Nucleus accumbens (tissue), 56 donors: ENCODE measurements around the gene TSPAN33.

Experiments
- DNase-seq, 56 donors: peaks; one replicate each; lab custom pipeline; 2025; lab: John Stamatoyannopoulos, UW

The TSPAN33 gene

DNA sequence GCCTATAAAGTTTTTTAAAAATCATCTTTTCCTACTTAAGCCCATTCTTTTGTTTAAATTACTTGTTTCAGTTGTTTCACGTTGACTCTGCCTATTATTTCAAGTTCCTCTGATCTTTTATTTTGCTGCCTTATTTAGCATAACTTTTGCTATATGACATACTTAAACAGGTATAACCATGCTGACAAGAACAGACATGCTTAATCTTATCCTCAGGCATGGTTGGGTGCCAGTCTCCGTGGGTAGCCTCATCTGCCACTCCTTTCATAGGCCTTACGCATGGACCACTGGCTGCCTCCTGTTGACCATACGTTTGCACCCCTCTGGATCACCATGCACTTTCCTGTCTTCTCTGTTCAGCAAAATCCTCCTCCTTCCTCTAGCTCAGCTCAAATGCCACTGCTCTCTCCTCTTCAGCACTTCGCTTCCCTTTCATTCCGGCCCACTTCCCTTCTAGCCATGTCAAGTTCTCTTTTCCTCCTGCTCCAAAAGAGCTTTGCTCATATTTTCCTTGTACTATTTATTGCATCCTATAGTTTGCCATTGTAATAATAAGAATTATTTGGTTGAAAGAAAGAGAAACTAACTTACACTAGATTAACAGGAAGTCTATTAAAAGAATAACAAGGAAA is 10.0 kb upstream of the TSPAN33 start:
- no peak for DNase-seq

- DNase-seq: no peak
These were observed 7.4 kb upstream of the TSPAN33 start for GRCh38 chr7:129136887-129137642.

DNA sequence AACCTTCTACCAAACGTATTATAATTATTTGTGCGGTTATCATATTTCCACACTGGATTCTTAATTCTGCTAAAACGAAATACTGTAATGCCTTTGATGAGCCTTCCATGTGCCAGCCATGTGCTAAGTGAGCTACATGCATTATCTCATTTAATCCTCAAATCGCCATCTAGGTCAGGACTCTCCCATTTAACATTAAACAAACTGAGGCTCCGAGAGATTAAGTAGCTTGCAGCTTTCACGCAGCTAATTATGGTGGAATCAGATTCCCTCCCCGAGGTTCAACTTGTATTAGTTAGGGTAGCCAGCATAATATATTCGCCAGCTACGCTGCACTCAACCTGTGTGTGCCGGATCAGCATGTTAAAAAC is 798 bp upstream of the TSPAN33 start:
- no peak for DNase-seq

DNA sequence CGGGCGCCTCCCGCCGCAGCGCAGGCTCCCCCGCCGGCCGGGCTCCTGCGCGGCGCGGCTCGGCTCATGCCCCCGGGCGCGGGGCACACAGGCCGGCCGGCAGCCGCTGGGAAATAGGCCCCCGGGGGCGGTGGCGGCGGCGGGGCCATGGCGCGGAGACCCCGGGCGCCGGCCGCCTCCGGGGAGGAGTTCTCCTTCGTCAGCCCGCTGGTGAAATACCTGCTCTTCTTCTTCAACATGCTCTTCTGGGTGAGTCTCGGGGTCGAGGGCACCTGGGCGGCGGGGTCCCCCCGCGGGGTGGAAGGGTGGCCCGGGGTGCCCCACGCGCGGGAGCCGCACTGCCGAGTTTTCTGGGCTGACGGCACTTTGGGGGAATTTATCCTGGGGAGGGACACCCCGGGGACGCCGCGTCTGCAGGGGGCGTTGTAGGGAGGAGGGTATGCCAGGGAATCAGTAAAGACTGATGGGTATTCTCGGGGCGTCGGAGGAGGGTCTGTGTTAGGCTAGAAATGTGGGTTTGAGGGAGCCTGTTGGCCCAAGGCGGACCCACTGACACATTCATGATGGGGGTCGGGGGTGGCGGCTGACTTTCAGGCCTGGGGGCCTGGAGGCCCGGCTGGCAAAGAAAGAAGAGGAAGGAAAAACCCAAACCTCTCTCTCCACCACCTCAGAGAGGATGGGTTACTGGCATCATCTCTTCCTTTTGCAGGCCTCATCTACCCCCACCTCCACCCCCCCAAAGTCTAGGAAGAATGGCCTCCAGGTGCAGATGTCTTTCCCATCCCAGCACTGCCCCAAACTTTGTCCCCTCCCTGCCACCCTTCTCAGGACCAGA is 544 bp downstream of the TSPAN33 start:
- peak in 2 of 56 donors; percentile 26 to 43 for DNase-seq

DNA sequence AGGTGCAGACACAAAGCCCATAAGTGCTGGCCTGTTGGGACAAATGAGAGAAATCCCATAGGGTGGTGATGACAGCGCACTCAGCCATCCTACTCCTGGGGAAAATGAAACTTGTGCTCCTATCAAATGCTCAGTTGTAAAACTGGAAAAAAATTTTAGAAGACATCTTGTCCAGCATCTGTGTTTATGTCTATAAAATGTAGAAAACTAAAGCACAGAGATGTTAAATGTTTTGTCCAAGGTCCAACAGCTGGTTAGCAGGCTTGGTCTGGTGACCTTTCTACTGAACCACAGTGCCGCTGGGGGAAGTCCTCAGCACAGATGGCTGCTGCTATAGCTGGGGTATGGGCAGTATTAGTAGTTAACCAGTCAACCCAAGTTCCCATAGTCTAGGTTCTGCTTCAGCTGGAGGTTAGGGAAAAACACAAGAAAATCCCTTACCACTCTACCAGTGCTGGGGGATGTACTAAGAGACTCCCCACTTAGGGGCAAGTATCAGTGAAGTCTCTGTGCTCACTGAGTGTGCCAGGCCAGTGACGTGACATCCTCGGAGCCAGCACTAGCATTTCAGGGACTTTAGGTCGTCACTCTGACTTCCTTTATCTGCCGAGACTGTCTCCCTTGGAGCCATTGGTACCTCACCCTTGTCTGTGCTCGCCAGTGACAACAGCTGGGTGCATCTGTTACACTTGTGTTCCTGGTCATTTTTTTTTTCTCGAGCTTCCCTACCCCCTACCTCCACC is 1.9 kb downstream of the TSPAN33 start:
- no peak for DNase-seq

DNA sequence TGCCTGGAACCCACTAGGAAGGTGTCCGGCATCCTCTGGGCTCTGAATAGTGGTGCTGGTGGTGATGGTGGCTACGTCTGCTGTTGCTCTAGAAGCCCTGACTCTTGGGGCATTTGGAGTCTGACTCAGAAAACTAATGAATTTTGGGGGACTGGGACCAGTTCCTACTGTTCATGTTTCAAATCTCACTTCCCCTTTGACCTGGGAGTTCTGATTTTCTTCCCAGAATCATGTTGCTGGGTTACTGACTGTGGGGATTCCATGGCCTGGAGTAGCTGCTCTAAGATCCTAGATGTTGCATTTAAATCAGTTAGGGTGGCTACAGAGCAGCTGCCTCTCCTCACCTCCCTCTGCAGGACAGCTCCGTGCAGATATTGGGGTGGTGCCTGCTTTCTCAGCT is 3.2 kb downstream of the TSPAN33 start:
- DNase-seq: no peak

DNA sequence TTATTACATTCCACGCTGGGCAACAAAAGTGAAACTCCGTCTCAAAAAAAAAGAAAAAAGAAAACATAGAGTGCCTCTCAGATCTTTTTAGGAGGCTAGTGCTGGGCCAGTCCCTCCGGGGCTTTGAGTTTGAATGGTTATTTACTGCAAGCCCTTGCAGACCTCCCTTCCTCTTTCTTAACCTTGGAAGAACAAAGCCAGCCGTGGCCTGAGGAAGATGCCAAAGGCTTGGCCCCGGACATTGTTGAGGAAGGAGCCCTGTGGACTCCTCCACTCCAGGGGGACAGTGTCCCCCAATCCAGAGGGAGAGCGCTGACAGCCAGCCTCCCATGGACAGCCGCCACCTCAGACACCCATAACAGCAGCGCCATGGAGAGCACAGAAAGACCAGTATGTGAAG is 5.0 kb downstream of the TSPAN33 start:
- DNase-seq: no peak

DNA sequence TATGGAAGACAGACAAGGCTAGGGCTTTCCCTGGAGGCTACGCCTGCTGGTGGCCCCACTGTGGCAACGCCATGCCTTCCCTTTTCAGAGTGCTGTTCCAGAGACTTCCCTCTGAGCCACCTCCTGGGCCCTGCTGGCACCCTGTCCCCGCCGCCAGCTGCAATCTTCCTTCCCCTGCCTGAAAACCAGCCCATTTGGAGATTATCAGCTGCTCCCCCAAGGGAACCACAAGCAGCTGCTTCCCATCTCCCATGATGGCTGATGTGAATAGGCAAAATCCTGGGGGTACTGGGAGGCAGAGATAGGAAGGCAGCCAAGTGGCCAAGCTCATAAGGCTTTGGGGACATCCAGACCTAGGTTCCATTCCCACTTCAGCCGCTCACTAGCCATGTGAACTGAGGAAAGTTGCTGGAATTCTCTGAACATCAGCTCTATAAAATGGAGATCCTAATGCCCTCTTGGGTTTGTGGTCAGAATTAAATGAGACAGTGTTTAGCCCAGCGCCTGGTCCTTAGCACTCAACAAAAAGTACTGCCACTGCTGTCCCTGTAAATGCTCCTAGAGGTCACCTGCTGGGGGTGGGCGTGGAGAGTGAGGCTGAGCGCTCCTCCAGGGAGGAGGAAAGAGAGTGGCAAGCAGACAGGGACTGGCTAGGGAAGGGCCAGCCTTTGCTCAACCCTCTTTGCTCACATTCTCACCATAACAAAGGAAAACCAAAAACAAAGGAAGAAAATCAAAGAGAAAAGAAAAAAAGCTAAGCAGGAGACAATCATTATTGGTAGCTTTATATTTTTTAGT is 5.9 kb downstream of the TSPAN33 start:
- no peak for DNase-seq

DNA sequence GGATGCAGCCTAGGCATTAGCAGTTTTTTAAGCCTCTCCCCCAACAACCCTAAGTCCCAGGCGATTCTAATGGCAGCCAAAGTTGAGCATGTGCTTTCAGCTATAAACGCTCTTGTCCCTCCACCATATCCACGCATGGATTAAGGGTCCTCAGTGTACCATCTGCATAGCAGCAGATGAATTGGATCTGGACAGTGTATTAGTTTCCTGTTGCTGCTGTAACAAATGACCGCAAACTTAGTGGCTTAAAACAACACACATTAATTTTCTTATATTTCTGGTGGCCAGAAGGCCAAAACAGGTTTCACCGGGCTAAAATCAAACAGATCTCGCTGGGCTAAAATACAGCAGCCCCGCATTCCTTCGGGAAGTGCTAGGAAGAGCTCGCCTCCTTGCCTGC is 13.1 kb downstream of the TSPAN33 start:
- no peak for DNase-seq

- no peak for DNase-seq
These were observed 15.0 kb downstream of the TSPAN33 start for GRCh38 chr7:129159539-129159938.

DNA sequence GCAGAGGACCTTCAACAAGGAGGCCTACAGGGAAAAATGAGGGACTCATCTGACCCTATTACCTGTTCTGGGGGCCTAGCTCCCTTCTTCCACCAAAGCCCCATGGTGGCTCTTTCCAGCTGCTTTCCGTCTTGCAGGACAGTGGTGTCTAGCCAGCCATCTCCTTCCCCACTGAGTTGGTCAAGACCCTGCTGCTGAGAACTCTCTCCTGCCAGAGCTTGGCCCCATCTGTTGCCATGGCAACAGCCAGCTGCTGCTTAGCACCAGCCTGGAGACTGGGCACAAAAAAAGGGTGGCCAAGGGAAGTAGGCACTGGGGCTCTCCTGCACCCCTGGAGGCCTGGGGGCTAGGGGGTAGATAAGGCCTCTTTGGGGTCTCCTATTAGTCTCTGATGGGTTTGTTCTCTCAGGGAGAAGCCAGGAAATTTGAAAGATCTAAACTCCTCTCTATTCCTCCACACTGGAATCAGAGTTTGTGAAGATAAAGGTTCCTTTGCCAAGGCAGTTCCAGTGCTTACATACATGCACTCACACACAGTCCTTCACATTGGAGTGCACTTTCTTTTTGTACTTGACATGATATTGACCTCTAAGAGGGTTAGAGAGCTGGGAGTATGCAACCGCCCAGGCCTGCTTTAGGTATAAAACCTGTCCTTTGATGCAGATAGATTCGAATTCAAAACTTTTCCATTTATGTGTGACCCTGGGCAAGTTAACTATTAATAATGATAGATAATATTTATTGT is 15.8 kb downstream of the TSPAN33 start:
- peak in 3 of 56 donors; percentile 9 to 24 (median 10) for DNase-seq

GRCh38 chr7:129161524-129162225 is 17.2 kb downstream of the TSPAN33 start:
- DNase-seq: no peak

- no peak for DNase-seq
These were observed 18.2 kb downstream of the TSPAN33 start for GRCh38 chr7:129162732-129163131.

DNA sequence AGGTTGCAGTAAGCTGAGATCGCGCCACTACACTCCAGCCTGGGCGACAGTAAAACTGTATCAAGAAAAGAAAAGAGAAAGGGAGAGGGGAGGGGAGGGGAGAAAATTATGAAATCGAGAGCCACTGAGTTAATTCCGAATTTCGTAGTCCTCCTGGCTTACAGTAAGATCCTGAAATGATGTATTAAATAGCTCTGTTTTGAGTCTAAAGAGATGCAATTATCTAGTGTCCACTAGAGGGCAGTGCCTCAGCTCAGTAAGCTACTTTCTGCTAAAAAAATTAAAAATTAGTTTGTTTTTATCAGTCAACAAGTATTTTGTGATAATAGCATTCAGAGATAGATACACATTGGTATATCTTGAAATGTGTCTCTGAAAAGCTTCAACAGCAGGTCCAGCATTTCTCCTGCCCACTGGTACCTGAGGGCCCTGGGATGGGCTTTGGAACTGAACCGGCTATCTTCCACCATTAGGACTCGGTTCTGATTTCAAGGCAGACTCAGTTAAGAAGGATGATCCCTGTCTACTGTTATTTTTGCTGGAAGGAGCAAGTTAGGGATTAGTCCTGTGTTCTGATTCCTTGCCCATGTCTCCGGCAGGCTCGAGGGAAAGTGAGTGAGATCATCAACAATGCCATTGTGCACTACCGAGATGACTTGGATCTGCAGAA is 19.5 kb downstream of the TSPAN33 start:
- DNase-seq: peak in 1 of 56 donors; percentile 9

DNA sequence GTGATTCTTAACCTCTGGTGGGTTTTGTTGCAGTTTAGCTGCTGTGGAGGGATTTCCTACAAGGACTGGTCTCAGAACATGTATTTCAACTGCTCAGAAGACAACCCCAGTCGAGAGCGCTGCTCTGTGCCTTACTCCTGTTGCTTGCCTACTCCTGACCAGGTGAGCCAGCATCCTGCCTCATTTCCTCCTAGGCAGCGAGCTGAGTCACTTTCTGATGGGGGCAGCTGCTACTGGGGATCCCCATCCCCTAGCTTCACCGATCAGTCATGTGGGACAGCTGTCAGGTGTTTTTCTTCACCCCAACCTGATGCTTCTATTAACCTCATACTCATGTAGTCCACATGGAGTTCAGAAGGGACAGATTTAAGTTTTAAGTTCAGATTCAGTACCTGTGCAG is 22.2 kb downstream of the TSPAN33 start:
- DNase-seq: no peak

DNA sequence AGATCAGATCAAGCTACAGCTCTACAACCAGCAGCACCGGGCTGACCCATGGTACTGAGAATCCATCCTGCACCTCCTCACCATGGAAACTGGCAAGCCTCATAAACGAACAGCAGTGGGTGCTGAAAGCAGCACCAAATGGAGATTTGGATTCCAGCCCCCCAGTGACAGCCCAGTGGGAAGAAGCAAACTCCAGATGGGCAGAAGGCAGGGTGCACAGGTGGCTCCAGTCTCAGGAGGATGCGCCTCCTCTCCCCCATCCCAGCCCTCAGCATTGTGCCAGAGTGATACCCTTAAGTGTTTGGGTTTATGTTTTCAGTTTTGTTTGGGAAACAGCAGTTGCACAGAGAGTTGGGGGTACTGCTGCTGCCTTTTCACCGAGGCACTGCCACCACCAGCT is 23.3 kb downstream of the TSPAN33 start:
- no peak for DNase-seq

DNA sequence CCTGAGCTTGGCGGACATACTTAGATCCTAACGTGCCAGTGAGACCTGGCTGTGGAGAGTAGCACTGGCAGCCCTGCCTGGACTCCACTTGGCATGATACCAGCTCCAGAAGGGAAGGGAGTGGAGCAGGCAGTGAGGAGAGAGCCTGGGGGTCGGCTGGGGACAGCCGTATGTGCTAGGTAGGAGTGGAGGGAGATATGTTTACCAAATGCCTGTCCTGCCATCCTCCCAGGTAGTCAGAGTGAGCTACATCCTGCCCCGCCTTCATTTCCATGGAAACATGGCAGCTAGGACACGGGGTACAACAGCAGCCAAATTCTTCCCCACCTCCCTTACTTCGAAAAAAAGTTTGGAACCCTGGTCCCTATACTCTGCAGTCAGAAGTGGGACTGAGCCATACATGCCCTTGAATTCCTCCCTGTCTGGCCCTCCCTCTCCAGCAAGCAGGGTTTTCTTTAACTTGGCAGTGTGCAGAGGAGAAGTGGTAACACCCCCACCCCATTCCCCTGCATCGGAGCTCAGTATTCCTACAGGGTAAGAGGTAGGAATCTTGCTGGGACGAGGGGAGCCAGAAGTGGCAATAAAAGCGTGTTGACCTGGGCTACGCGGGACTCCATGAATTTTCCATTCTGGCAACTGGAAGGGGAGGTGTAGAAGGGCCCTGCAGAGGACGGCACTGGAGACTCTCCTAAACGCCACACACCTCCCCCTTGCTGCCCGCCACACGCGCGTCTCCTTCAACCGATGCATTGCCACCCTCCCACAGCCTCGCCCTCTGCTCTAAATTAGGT is 23.9 kb downstream of the TSPAN33 start:
- DNase-seq: no peak
